GM23338 (cell line): ENCODE data around the gene CORO1C. TPM values are rescaled to one million over a fixed set of nuclear protein-coding genes. Genes with fewer than 3 reads are reported as not detected.
A peak's percentile ranks its signal among the peaks of the same experiment; 100 is the strongest.

Experiments
- ATAC-seq: fragments of 200-7000 bp; cut with Tn5 transposase; 3 replicates; pipeline ENCODE4 v1.9.1; 2020
- DNase-seq: peaks from one replicate; pipeline ENCODE4 v3.0.0-alpha.2; 2015; ENCODE audit warnings: low spot score
- H2AFZ ChIP-seq: fragments of 200-600 bp; sonication (generic); 2 replicates; pipeline ENCODE4 v1.8.0; 2016; ENCODE audit warnings: antibody characterized with exemption, mild to moderate bottlenecking, moderate library complexity
- H3F3A ChIP-seq: fragments of 200-600 bp; sonication (generic); replicated peaks from 2 replicates; pipeline ENCODE4 v1.8.0; 2017; ENCODE audit warnings: antibody characterized with exemption, mixed run types, low read depth
- H3K27ac ChIP-seq: fragments of 200-600 bp; sonication (generic); 2 replicates; pipeline ENCODE4 v1.6.1; 2016; ENCODE audit warnings: low read depth
- H3K27me3 ChIP-seq: fragments of 200-600 bp; sonication (generic); 2 replicates; pipeline ENCODE4 v1.8.0; 2016; ENCODE audit warnings: mild to moderate bottlenecking, mixed run types, moderate library complexity; ENCODE audit not compliant: insufficient read depth
- H3K36me3 ChIP-seq: fragments of 200-600 bp; sonication (generic); 2 replicates; pipeline ENCODE4 v1.8.0; 2016; ENCODE audit warnings: mild to moderate bottlenecking; ENCODE audit not compliant: insufficient read depth
- H3K4me1 ChIP-seq: fragments of 200-600 bp; sonication (generic); 2 replicates; pipeline ENCODE4 v1.8.0; 2016; ENCODE audit warnings: mild to moderate bottlenecking, moderate library complexity; ENCODE audit not compliant: insufficient read depth
- H3K4me2 ChIP-seq: fragments of 200-600 bp; sonication (generic); 2 replicates; pipeline ENCODE4 v1.7.1; 2017; ENCODE audit warnings: mixed run types
- H3K4me3 ChIP-seq: fragments of 200-600 bp; sonication (generic); 2 replicates; pipeline ENCODE4 v1.6.1; 2016; ENCODE audit warnings: mixed run types
- H3K79me2 ChIP-seq: fragments of 200-600 bp; sonication (generic); replicated peaks from 2 replicates; pipeline ENCODE4 v1.8.0; 2017; ENCODE audit warnings: mild to moderate bottlenecking; ENCODE audit not compliant: insufficient read depth
- H3K9me2 ChIP-seq: fragments of 200-600 bp; sonication (generic); 2 replicates; pipeline ENCODE4 v1.8.0; 2017; ENCODE audit not compliant: insufficient read depth
- H4K20me1 ChIP-seq: fragments of 200-600 bp; sonication (generic); replicated peaks from 2 replicates; pipeline ENCODE4 v1.8.0; 2017; ENCODE audit warnings: mild to moderate bottlenecking; ENCODE audit not compliant: insufficient read depth
- H3K27ac Mint-ChIP-seq: 2 replicates; pipeline ENCODE4 v1.8.0; 2020; ENCODE audit warnings: inconsistent platforms, mild to moderate bottlenecking, moderate library complexity, mixed read lengths
- H3K27me3 Mint-ChIP-seq: 3 replicates; pipeline ENCODE4 v1.8.0; 2022; ENCODE audit warnings: low read depth, mild to moderate bottlenecking, moderate library complexity, mixed read lengths, inconsistent platforms; ENCODE audit not compliant: insufficient read depth, poor library complexity
- H3K36me3 Mint-ChIP-seq: 3 replicates; pipeline ENCODE4 v1.8.0; 2021; ENCODE audit warnings: low read depth, mild to moderate bottlenecking, inconsistent platforms, moderate library complexity, mixed read lengths
- H3K4me1 Mint-ChIP-seq: 3 replicates; pipeline ENCODE4 v1.8.0; 2020; ENCODE audit warnings: mild to moderate bottlenecking, inconsistent platforms, mixed read lengths
- H3K4me3 Mint-ChIP-seq: 3 replicates; pipeline ENCODE4 v1.8.0; 2021; ENCODE audit warnings: moderate library complexity, mild to moderate bottlenecking, inconsistent platforms, mixed read lengths
- H3K9me3 Mint-ChIP-seq: 3 replicates; pipeline ENCODE4 v1.8.0; 2020; ENCODE audit warnings: moderate library complexity, mild to moderate bottlenecking, inconsistent platforms, mixed read lengths
- ETS1 ChIP-seq: IDR thresholded peaks from 2 replicates; pipeline ENCODE4 v1.6.1; 2016; ENCODE audit warnings: antibody characterized with exemption
- EZH2 ChIP-seq: fragments of 200-600 bp; sonication (generic); IDR thresholded peaks from one replicate; pipeline ENCODE4 v1.8.0; 2017; ENCODE audit warnings: antibody characterized with exemption, mild to moderate bottlenecking, low read depth; ENCODE audit not compliant: unreplicated experiment
- JUNB ChIP-seq: IDR thresholded peaks from one replicate; pipeline ENCODE4 v1.6.1; 2016; ENCODE audit warnings: antibody characterized with exemption; ENCODE audit not compliant: unreplicated experiment
- NANOG ChIP-seq: IDR thresholded peaks from 2 replicates; pipeline ENCODE4 v1.6.1; 2016; ENCODE audit warnings: antibody characterized with exemption, borderline replicate concordance
- STAT1 ChIP-seq: IDR thresholded peaks from one replicate; pipeline ENCODE4 v1.6.1; 2016; ENCODE audit warnings: antibody characterized with exemption; ENCODE audit not compliant: unreplicated experiment
- ZNF114 ChIP-seq: fragments of 250-450 bp; sonication (Bioruptor Pico); IDR thresholded peaks from 2 replicates; pipeline ENCODE4 v1.5.0; 2020; ENCODE audit warnings: mild to moderate bottlenecking, moderate library complexity
- polyA plus RNA-seq: library from polyadenylated mRNA; unstranded; fragments of >200 nt; fragmentation: Nextera tagmentation; extraction: Ambion mirVana; gene quantifications from 2 replicates; pipeline ENCODE4 v1.2.1, GENCODE V29; 2016
- total RNA-seq: library from RNA; depleted of rRNA; stranded (reverse); fragments of >200 nt; shearing (Covaris generic); gene quantifications from 2 replicates; pipeline ENCODE4 v1.2.3, GENCODE V29; 2014

CORO1C gene
- total and polyA plus RNA-seq, 2 experiments from 2014 or later = 59.2 to 89.5 TPM

GRCh38 chr12:108616941-108617858, 114.1 kb downstream of the CORO1C start:
- no peak overlapping the region for H3K4me3 ChIP-seq
- H3K4me1 ChIP-seq = peaks cover 3% of the 10 kb centered on the region; the same call in 1 of the 2 replicates
- no peaks in the 10 kb centered on the region for H3K36me3 ChIP-seq
- Mint-ChIP-seq H3K27ac (peak overlapping the region; percentile 61), H3K4me1 (peaks cover 20% of the 10 kb centered on the region), H3K27me3 (peaks cover 9% of the 10 kb centered on the region), H3K9me3 (peaks cover 7% of the 10 kb centered on the region), H3K4me3 (no peak overlapping the region), H3K36me3 (peaks cover 3% of the 10 kb centered on the region; the same call in 1 of the 3 replicates)
- no peaks in the 10 kb centered on the region for H4K20me1 ChIP-seq
- H3K4me2 ChIP-seq = no peak overlapping the region
- no peak for TF ChIP-seq EZH2
- TF ChIP-seq NANOG = no peak
- TF ChIP-seq ZNF114 = no peak
- no peaks in the 10 kb centered on the region for H3K27me3 ChIP-seq
- no peak for DNase-seq
- H3K9me2 ChIP-seq = no peaks in the 10 kb centered on the region
- peak overlapping the region; percentile 56; the same call in 1 of the 2 replicates for H2AFZ ChIP-seq
- no peaks in the 10 kb centered on the region for H3K79me2 ChIP-seq
- no peak overlapping the region for H3K27ac ChIP-seq
- 0 out of 2 replicates have a peak, but pooled peaks cover 3% of the 10 kb centered on the region for H3F3A ChIP-seq
- no peak for ATAC-seq

GRCh38 chr12:108616359-108616758, 115.0 kb downstream of the CORO1C start:
- peaks cover 9% of the 10 kb centered on the region for H3K27me3 Mint-ChIP-seq
- no peak for DNase-seq
- H3K4me2 ChIP-seq = no peak overlapping the region

GRCh38 chr12:108615918-108616317, 115.4 kb downstream of the CORO1C start:
- ATAC-seq (no peak), DNase-seq (no peak)
- Histone ChIP-seq H3K27me3 (no peaks in the 10 kb centered on the region), H3K4me3 (no peak overlapping the region), H3K27ac (no peak overlapping the region), H3F3A (0 out of 2 replicates have a peak, but pooled peaks cover 3% of the 10 kb centered on the region), H3K4me1 (peaks cover 3% of the 10 kb centered on the region; the same call in 1 of the 2 replicates), H3K9me2 (no peaks in the 10 kb centered on the region), H3K79me2 (no peaks in the 10 kb centered on the region), H3K4me2 (no peak overlapping the region), H2AFZ (no peak overlapping the region), H3K36me3 (no peaks in the 10 kb centered on the region), H4K20me1 (no peaks in the 10 kb centered on the region)
- Mint-ChIP-seq H3K9me3 (peaks cover 7% of the 10 kb centered on the region), H3K27ac (no peak overlapping the region), H3K36me3 (peaks cover 3% of the 10 kb centered on the region; the same call in 1 of the 3 replicates), H3K4me1 (peaks cover 20% of the 10 kb centered on the region), H3K4me3 (no peak overlapping the region), H3K27me3 (peaks cover 9% of the 10 kb centered on the region)
- TF ChIP-seq ETS1 (no peak), JUNB (no peak), STAT1 (no peak)

More at GRCh38 chr12:108616359-108616758, 115.0 kb downstream of the CORO1C start:
- no peak for TF ChIP-seq NANOG
- no peaks in the 10 kb centered on the region for H3K79me2 ChIP-seq
- no peak overlapping the region for H3K27ac ChIP-seq
- H3K9me2 ChIP-seq = no peaks in the 10 kb centered on the region
- no peaks in the 10 kb centered on the region for H3K36me3 ChIP-seq
- 0 out of 2 replicates have a peak, but pooled peaks cover 3% of the 10 kb centered on the region for H3F3A ChIP-seq
- H4K20me1 ChIP-seq = no peaks in the 10 kb centered on the region
- Mint-ChIP-seq H3K9me3 (peaks cover 7% of the 10 kb centered on the region), H3K4me1 (peaks cover 20% of the 10 kb centered on the region), H3K36me3 (peaks cover 3% of the 10 kb centered on the region; the same call in 1 of the 3 replicates), H3K27ac (no peak overlapping the region), H3K4me3 (no peak overlapping the region)
- H3K4me3 ChIP-seq = no peak overlapping the region
- ATAC-seq = no peak
- no peaks in the 10 kb centered on the region for H3K27me3 ChIP-seq
- H3K4me1 ChIP-seq = peaks cover 3% of the 10 kb centered on the region; the same call in 1 of the 2 replicates
- no peak overlapping the region for H2AFZ ChIP-seq
